Natural killer cell (primary cell): ENCODE data around the gene NUMBL. TPM values are rescaled to one million over a fixed set of nuclear protein-coding genes. Genes with fewer than 3 reads are reported as not detected.

Experiments
- ATAC-seq, 3 donors: fragments of 150-1000 bp in 2 of 3; fragments of 200-7000 bp in 1 of 3; cut with Tn5 transposase; 1 replicate in 1 of 3; 2 replicates in 2 of 3; pipeline ENCODE4 v1.10.0; 2021; ENCODE audit warnings: mild to moderate bottlenecking in 2 of 3, moderate library complexity in 2 of 3
- DNase-seq, 2 donors: peaks; one replicate each; pipeline versions ENCODE4 v3.0.0 to v3.0.0-alpha.2; 2013 to 2021; ENCODE audit warnings: mixed read lengths in 1 of 2
- H3K27ac ChIP-seq: one replicate; pipeline ENCODE4 v1.5.1; 2013; ENCODE audit warnings: mild to moderate bottlenecking, low read length
- H3K27me3 ChIP-seq: one replicate; pipeline ENCODE4 v1.6.1; 2013; ENCODE audit warnings: low read length; ENCODE audit not compliant: control insufficient read depth, insufficient read depth
- H3K36me3 ChIP-seq: one replicate; pipeline ENCODE4 v1.6.1; 2013; ENCODE audit warnings: low read length; ENCODE audit not compliant: control insufficient read depth, insufficient read depth
- H3K4me1 ChIP-seq: one replicate; pipeline ENCODE4 v1.6.1; 2013; ENCODE audit warnings: low read length; ENCODE audit not compliant: control insufficient read depth, insufficient read depth
- H3K4me3 ChIP-seq: one replicate; pipeline ENCODE4 v1.5.1; 2013; ENCODE audit warnings: low read length
- H3K9me3 ChIP-seq: one replicate; pipeline ENCODE4 v1.6.1; 2013; ENCODE audit warnings: low read length; ENCODE audit not compliant: control insufficient read depth, insufficient read depth
- H3K27ac Mint-ChIP-seq, 2 donors: one replicate each; pipeline ENCODE4 v1.8.0; 2022; ENCODE audit warnings: mild to moderate bottlenecking in 2 of 2, mixed read lengths in 2 of 2, moderate library complexity in 1 of 2
- H3K27me3 Mint-ChIP-seq, 2 donors: one replicate each; pipeline ENCODE4 v1.8.0; 2022; ENCODE audit warnings: low read depth in 2 of 2, mixed read lengths in 2 of 2
- H3K36me3 Mint-ChIP-seq: one replicate; pipeline ENCODE4 v1.8.0; 2022; ENCODE audit warnings: mixed read lengths
- H3K4me1 Mint-ChIP-seq, 2 donors: one replicate each; pipeline ENCODE4 v1.8.0; 2022; ENCODE audit warnings: mixed read lengths in 2 of 2
- H3K4me3 Mint-ChIP-seq: one replicate; pipeline ENCODE4 v1.8.0; 2022; ENCODE audit warnings: mild to moderate bottlenecking, moderate library complexity, mixed read lengths
- H3K9me3 Mint-ChIP-seq, 2 donors: one replicate each; pipeline ENCODE4 v1.8.0; 2022; ENCODE audit warnings: mixed read lengths in 2 of 2
- WGBS: methylation state at CpG from one replicate; pipeline ENCODE4 v1.1.7; 2013; ENCODE audit warnings: missing lambda C conversion rate; ENCODE audit not compliant: insufficient coverage; 5-methylcytosine and 5-hydroxymethylcytosine counted together
- intact Hi-C: fragments of 100-400 bp; cut with micrococcal nuclease; formaldehyde crosslinking; loops from one replicate; pipeline ENCODE4 v1.14.2; 2022
- total RNA-seq, 4 donors: library from RNA; stranded (reverse); fragments of 120-200 nt in 1 of 4; gene quantifications; one replicate each; pipeline versions ENCODE4 v1.2.3 to v1.2.4, GENCODE V29; 2013 to 2022
- TF ChIP-seq, protein P1 (sequence below): fragments of 200-600 bp; IDR thresholded peaks from one replicate; pipeline ENCODE4 v1.8.0; 2022; ENCODE audit warnings: antibody characterized with exemption

The NUMBL gene
- total RNA-seq, 3 donors from 2014 or later (not counting 1 experiment from before 2014, with no cell fraction given) = 9.9 to 19.5 (median 10.2) TPM

GRCh38 chr19:40684280-40684679 lies 6.2 kb downstream of the NUMBL start:
- no peak for ATAC-seq
- TF ChIP-seq, protein P1, sequence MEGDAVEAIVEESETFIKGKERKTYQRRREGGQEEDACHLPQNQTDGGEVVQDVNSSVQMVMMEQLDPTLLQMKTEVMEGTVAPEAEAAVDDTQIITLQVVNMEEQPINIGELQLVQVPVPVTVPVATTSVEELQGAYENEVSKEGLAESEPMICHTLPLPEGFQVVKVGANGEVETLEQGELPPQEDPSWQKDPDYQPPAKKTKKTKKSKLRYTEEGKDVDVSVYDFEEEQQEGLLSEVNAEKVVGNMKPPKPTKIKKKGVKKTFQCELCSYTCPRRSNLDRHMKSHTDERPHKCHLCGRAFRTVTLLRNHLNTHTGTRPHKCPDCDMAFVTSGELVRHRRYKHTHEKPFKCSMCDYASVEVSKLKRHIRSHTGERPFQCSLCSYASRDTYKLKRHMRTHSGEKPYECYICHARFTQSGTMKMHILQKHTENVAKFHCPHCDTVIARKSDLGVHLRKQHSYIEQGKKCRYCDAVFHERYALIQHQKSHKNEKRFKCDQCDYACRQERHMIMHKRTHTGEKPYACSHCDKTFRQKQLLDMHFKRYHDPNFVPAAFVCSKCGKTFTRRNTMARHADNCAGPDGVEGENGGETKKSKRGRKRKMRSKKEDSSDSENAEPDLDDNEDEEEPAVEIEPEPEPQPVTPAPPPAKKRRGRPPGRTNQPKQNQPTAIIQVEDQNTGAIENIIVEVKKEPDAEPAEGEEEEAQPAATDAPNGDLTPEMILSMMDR = no peak
- H3K36me3 Mint-ChIP-seq = no peaks in the 10 kb centered on the region
- no peak for DNase-seq
- H3K27ac Mint-ChIP-seq = no peak overlapping the region
- no peaks in the 10 kb centered on the region for H3K36me3 ChIP-seq
- no peaks in the 10 kb centered on the region for H3K27me3 ChIP-seq
- H3K27me3 Mint-ChIP-seq = no peaks in the 10 kb centered on the region
- no peaks in the 10 kb centered on the region for H3K9me3 ChIP-seq
- WGBS = 98% methylated on average over 32 of the region's 32 CpGs
- peaks cover 27% of the 10 kb centered on the region for H3K4me1 ChIP-seq
- peaks cover 0 to 22% of the 10 kb centered on the region in 2 donors for H3K4me1 Mint-ChIP-seq
- H3K4me3 Mint-ChIP-seq = no peak overlapping the region
- H3K4me3 ChIP-seq = no peak overlapping the region
- no peak overlapping the region for H3K27ac ChIP-seq
- H3K9me3 Mint-ChIP-seq = no peaks in the 10 kb centered on the region
- intact Hi-C loops = no loop called here

DNA sequence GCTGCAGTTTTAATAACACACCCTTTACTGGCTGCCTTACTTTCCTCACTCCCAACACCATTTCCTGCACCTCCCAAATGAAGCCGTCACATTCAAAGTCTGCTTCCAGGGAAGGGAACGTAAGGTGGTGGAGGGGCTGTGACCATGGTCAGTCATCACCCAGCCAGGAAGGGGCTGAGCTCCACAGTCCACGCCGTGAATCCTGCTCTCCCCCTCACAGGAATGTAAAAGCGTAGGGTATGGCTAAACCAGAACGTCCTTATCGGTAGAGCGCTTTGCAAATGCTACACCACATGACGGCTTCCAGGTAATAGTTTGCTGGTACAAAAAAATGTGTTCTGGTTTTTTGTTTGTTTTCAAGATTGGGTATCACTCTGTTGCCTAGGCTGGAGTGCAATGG lies 7.0 kb downstream of the NUMBL start:
- H3K27me3 ChIP-seq = no peaks in the 10 kb centered on the region
- H3K4me3 ChIP-seq = no peak overlapping the region
- Mint-ChIP-seq H3K4me3 (no peak overlapping the region), H3K36me3 (no peaks in the 10 kb centered on the region), H3K9me3 (no peaks in the 10 kb centered on the region), H3K27me3 (no peaks in the 10 kb centered on the region), H3K27ac (no peak overlapping the region), H3K4me1 (peaks cover 0 to 22% of the 10 kb centered on the region in 2 donors)
- ATAC-seq (no peak), DNase-seq (no peak)
- no peaks in the 10 kb centered on the region for H3K9me3 ChIP-seq
- TF ChIP-seq, protein P1 = no peak
- H3K4me1 ChIP-seq = peaks cover 19% of the 10 kb centered on the region
- intact Hi-C loops = no loop called here
- no peak overlapping the region for H3K27ac ChIP-seq
- WGBS = 95% methylated on average over 8 of the region's 9 CpGs
- H3K36me3 ChIP-seq = no peaks in the 10 kb centered on the region

GRCh38 chr19:40682431-40682964 lies 8.0 kb downstream of the NUMBL start:
- Mint-ChIP-seq H3K9me3 (no peaks in the 10 kb centered on the region), H3K4me1 (peaks cover 0 to 22% of the 10 kb centered on the region in 2 donors), H3K27me3 (no peaks in the 10 kb centered on the region), H3K27ac (no peak overlapping the region), H3K36me3 (no peaks in the 10 kb centered on the region), H3K4me3 (no peak overlapping the region)
- no peak overlapping the region for H3K27ac ChIP-seq
- H3K4me3 ChIP-seq = no peak overlapping the region
- H3K9me3 ChIP-seq = no peaks in the 10 kb centered on the region
- H3K36me3 ChIP-seq = no peaks in the 10 kb centered on the region
- ATAC-seq (no peak), DNase-seq (no peak)
- 95% methylated on average over 13 of the region's 18 CpGs for WGBS
- H3K27me3 ChIP-seq = no peaks in the 10 kb centered on the region
- intact Hi-C loops = no loop called here
- peaks cover 9% of the 10 kb centered on the region for H3K4me1 ChIP-seq
- TF ChIP-seq, protein P1 = no peak

GRCh38 chr19:40681039-40681438 lies 9.4 kb downstream of the NUMBL start:
- no peak overlapping the region for H3K27ac Mint-ChIP-seq
- H3K4me1 Mint-ChIP-seq = peaks cover 0 to 17% of the 10 kb centered on the region in 2 donors
- Histone ChIP-seq H3K27ac (no peak overlapping the region), H3K9me3 (no peaks in the 10 kb centered on the region), H3K27me3 (no peaks in the 10 kb centered on the region), H3K4me3 (no peak overlapping the region), H3K36me3 (no peaks in the 10 kb centered on the region), H3K4me1 (no peaks in the 10 kb centered on the region)
- 86% methylated on average over 4 of the region's 4 CpGs for WGBS
- H3K36me3 Mint-ChIP-seq = no peaks in the 10 kb centered on the region
- no peak overlapping the region for H3K4me3 Mint-ChIP-seq
- TF ChIP-seq, protein P1 = no peak
- DNase-seq = no peak
- no peak for ATAC-seq
- intact Hi-C loops = no loop called here
- H3K27me3 Mint-ChIP-seq = no peaks in the 10 kb centered on the region
- H3K9me3 Mint-ChIP-seq = no peaks in the 10 kb centered on the region
